OCI-M1 (cell line): Measurements from ENCODE around the gene CROCC2.

Experiments used
- DNase-seq: peaks from one replicate; lab custom pipeline; 2025; lab: John Stamatoyannopoulos, UW

Gene CROCC2

DNA sequence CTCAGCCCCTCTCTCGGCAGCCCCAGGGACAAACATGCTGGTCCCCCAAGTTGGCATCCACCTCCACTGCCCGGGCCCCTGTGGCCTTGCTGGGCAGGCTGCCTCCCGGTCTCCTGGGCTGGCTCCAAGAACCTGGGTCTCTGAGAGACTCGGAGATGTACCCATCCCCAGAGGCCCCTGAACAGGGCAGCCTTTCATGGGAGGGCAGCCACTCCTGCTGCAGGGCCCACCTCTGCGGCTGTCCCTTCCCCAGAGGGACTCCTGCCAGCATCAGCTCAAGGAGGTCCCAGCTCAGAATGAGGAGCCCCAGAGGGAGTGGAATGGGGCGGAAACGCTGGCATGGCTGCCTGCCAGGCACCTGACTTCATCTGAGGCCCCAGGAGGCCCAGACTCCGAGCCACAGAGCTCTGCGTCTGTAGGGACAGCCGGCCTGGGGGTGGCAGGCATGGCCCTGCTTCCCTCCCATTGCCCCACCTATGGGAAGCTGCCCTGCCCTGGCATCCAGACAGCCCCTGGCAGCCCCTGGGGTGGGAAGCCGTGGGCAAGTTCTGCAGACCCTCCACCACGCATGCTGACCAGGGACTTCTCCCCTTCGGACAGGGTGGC, 857 bp upstream of the CROCC2 start:
- no peak for DNase-seq

DNA sequence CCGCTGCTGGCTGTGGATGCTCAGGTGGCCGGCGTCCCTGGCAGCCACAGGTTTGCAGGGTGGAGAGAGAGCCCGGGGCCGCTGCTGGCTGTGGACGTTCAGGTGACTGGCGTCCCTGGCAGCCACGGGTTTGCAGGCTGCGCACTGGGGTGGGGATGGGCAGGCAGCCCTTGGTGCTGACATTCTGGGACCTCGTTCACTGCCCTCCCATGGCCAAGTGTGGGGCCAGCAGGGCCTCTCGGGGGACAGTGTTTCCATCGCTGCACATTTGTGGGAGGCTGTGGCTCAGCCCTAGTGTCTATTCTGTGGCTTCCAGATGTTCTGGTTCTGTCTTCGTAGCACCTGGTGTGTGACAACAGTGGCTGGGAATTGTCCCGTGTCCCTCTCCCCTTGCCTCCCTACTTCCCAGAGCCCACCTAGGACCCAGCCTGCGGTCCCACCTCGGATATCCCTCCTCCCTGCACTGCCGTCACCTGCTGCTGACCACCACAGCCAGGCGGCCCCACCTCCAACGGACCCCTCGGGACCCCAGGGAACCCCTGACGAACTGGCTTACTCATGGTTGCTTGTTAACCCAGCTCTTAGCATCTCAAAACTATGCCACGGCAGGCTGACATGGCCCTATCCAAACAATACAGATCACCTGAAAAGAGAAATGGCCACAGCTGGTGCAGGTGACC, 915 bp downstream of the CROCC2 start:
- no peak for DNase-seq

DNA sequence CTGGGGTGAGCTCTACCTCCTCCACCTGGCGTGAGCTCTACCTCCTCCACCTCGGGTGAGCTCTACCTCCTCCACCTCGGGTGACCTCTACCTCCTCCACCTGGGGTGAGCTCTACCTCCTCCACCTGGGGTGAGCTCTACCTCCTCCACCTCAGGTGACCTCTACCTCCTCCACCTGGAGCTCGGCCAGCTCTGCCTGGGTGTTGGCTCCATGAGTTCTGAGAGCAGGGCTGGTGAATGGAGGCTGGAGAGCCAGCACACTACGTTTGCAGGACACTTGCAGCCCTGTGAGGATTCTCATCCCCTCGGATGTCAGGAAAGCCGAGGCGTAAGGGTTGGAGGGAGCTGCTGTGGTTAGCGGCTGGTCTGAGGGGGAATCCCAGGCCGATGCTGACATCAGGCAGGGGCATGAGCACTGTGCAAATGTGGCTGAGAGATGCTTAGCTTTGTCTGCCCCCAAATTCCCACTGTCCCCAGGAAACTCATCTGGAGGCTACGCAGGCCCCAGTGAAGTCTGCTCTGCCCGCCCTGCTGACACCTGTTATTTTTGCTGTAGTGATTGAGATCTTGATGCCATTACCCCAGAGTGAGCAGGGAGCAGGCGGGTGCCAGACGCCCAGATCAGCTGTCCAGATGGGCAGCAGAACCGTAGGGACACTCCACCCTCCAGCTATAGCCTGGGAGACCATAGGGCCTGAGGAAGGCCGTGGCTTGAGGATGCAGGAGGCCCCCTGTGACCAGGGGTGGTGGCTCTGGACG, 3.3 kb downstream of the CROCC2 start:
- DNase-seq: no peak

DNA sequence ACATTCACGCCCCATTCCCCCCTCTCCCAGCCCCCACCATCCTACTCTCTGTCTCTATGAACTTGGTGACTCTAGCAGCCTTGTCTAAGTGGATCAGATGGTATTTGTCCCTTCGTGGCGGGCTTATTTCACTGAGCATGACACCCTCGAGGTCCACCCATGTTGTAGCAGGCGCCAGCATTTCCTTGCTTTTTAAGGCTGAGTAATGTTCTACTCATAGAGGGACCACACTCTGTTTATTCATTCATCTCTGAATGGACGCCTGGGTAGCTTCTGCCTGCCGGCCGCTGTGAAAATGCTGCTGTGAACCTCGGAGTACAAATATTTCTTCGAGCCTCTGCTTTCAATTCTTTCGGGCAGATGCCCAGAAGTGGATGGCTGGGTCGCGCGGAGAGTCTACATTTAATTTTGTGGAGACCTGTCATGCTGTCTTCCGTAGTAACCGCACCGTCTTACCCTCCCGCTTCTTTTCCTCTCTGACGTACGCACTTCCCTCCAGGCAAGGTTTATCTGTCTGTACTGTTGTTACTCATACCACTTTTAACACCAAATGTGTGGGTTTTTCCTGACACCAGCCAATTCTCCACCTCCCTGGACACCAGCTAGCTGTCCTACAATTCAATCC, 5.6 kb downstream of the CROCC2 start:
- DNase-seq: peak; percentile 1

DNA sequence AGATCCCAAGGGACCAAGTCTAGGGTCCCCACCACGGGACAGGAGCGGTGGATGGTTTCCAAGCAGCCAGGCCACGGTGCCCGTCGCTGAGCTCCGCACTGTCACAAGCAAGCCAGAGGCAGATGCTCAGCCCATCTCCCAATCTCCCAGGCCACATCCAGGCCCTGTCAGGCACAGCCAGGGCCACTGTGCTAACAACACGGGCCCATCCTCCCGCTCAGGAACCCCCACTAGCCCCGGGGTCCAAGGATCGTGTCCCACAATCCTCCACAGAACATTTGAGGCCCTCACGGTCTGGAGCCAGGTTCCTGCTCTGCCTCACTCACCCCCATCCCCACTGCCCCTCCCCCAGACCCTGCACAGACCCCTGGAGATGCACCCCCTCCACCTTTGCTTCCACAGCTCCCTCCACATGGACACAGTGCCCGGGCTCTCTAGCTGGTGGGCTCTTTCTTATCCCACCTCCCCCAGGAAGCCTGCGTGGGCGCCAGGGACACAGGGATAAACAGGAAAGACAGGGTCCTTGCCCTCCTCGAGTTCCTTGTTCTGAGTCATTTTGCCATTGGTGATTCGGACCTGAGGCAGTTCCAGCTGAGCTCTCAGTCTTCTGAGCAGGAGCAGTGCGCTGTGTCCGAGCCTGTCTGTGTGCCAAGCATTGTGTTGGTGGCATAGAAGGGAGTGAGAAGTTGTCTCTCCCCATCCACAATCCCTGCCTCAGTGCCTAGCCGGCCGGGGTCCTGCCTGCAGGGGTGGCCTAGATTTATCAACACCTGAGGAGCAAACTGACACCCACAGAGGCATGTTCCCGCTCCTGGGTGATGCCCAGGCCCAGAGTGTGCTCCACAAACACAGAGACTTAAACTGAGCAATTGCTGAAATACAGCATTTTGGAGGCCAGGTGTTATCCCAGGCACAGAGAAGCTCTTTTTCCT, 7.0 kb downstream of the CROCC2 start:
- no peak for DNase-seq

DNA sequence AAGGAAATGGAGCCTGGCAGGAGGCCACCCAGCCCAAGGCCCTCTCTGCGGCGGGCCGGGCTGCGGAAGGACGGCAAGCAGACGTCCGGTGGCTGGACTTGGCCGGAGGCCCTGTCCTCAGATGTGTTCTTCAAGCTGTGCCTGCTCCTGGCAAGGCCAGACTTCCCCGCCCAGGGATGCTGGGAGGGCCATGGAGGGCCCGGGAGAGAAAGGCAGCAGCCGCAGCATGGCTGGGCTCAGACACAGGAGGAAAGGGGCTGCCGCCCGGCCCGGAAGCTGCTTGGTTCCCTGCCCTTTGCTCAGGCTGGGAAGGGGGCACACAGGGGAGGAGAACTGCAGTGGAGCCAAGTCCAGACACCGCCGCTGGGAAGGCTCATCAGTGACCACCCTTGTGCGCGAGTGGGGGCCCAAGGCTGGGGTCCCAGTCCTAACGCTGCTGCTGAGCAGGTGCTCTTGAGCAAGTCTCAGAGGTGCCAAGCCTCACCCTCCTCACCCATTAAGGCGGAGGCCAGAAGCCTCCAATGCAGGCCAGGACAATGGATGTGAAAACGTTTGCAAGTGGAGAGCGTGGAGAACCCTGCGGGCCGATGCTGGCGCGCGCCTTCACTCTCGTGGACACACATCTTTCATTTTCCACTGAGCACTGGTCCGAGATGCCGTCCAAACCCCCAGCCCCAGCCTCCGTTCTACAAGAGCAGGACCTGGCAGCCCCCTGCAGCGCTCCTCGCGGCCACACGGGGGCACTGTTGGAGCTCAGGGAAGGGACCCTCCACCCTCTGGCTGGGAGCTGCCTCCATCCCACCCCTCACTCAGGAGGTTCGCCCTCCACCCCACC, 7.9 kb downstream of the CROCC2 start:
- peak; percentile 64 for DNase-seq

DNA sequence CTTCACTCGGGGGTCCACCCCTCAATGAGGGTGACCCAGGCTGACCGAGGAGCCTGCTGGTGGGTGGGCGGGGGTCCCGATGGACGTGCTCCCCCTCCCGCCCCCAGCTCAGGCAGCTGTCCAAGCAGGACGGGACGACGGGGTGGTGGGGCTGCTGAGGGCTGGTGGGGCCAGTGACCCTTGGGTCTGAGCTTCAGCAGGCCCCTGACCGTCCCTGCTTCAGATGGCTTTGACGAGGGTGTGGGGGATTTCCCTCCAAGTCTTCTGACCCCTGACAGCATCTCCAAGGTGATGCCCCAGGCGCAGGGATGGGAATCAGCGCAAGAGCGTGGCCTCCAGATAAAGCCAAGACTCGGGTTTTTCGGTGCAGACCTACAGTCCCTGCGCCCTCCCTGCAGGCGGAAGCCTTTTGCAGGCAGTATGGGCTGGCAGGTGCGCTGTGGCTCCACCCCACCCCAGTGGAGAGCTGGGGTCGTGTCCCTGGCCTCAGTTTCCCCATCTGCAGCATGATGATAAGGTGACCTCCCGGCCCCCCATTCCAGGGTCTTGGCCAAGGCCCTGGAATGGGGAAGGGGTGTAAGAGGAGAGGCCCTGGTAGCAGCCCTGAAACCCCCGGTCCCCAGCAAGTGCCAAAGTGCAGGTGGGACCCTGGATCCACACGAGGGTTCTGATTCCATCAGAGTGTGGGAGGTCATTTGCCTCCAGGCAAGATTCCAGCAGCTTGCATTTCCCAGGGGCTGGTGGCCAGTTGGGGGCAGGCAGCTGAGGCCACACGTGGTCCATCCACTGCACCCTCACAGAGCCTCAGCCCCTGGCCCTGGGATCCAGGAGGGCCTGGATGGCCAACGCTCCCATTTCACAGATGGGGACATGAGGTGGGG, 8.7 kb downstream of the CROCC2 start:
- DNase-seq: no peak

DNA sequence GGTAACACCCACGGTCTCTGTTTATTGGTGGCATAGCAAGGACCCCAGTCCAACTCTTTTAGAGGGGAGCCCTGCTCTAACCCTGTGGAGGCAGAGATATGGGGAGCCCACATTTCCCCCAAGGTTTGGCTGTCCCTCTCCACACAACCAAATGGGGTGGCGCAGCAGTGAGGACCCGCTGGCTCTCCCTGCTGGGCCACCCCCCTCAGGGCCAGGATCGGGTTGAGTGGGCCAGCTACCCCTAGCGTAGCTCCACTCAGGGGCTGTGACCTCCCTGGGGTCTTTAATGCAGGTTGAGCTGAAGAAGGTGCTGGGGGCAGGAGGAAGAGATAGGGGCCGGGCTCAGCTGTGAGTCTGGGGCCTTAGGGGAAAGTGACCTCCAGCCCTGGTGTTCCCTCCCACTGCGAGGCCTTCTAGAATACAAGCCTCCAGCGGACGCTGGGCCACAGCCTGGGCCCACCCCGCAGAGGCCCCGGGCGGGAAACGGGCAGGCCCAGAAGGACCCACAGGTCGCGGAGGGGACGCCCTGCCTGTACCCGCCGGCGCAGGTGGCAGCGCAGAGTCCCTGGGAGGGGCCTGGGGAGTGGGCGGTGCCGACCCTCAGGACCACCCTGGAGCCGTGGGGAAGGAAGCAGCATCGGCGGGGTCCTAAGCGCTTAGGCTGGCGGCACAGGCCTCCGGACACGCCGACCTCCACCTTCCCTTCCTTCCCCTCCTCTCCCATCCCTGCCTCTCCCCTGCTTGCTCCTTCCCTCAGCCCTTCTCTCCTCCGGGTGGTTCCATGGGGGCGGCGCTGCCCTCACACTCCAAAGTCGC, 9.6 kb downstream of the CROCC2 start:
- no peak for DNase-seq

DNA sequence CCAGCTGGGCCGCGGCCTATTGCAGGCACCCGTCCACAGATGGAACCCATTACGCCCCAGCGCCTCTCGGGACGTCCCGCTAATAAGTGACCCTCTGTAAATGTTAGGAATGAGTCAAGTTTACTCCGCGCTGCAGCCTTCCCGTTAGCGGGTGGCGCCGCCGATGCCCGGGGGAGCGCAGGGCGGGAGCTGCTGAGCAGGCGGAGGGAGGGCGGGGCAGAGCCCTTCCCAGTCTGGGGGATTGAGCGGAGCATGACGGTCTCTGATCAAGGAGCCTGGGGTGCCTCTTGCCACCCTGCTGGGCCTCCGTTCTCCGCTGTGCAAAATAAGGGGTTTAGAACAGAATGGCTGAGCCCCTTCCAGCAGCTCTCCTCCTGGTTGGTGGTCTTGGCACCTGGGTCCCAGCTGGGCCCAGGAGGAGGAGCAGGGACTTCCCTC, 10.5 kb downstream of the CROCC2 start:
- DNase-seq: no peak

DNA sequence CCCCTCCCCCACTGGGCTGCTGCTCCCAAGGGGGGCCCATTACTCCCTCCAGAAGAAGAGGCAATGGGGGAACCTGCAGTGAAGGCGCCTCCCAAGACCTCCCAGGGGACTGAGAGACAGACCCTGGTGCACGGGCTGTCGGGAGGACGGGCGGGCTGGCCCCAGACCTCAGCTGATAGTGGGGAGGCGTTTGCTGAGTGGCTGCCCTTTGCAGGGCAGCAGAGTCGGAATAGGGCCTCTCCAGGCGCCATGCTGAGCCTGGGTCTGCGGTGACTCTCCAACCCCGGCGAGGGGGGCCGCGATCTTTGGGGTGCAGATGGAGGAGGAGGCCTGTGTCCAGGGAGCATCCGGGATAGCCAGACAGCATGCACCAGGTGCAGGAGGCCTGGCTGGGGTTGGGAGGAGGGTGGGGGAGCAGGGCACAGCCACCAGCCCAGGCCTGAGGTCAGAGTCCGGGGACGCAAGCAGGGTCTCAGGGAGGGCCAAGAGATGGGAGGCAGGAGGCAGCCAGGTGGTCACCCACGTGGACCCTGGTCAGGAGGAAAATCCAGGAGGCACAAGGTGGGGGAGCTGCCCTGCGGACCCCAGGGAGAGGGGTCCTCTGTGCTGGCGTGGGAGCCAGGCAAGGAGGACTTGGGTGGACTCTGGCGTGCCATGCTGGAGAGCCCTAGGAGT, 11.0 kb downstream of the CROCC2 start:
- no peak for DNase-seq

DNA sequence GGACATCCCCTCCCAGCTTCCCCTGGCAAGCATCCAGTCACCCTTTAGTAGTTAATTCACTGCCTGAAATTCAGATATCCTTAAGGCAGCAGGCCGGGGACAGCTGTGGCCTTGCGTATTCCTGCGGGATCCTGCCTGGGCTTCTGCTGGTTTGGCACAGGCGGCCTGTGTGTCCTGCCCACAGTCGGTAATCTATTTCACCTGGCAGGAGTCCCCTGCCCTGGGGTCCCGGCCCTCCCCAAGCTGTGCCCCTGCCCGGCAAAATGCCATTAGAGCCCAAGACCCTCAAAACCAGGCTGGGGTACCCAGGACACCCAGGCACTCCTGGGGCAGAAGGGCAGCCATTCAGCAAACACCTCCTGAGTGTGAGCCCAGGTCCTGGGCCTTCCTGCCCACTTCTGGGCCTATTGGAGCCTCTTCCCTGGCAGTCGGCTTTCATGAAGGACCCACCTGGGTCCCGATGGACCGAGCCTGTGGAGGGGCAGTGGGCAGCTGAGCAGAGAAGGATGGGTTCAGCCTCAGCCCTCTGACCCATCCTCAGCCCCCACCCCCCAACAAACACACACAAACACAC, 11.6 kb downstream of the CROCC2 start:
- no peak for DNase-seq

DNA sequence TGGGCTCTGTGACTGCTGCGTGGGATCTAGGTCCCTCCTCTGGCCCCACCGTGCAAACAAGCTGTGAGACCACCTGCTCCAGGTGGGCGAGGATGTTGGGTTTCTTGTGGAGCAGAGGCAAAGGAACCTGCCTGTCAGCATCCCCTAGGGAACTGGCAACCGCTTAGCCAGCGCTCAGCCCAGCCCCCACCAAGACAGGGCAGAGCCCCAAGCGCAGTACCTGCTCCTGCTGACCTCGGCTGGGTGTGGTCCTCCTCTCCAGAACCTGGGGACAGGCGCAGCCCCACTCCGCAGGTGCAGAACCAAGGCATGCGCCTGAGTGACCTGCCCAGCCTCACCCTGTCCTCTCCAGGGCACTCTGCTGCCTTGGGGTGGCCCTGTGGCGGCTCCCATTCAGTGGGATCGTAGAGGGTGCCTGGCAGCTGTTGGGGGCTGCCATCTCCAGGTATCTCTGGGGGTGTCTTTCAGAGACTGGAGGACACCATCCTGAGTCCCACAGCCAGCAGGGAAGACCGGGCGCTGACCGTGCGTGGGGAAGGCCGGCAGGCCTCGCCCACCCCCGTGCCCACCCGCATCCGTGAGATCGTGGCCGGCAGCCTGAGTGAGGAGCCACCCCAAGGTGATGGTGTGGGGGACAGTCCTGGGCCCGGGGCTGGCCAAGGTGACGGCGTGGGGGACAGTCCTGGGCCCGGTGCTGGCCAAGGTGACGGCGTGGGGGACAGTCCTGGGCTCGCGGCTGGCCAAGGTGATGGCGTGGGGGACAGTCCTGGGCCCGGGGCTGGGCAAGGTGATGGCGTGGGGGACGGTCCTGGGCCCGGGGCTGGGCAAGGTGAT, 12.3 kb downstream of the CROCC2 start:
- no peak for DNase-seq

DNA sequence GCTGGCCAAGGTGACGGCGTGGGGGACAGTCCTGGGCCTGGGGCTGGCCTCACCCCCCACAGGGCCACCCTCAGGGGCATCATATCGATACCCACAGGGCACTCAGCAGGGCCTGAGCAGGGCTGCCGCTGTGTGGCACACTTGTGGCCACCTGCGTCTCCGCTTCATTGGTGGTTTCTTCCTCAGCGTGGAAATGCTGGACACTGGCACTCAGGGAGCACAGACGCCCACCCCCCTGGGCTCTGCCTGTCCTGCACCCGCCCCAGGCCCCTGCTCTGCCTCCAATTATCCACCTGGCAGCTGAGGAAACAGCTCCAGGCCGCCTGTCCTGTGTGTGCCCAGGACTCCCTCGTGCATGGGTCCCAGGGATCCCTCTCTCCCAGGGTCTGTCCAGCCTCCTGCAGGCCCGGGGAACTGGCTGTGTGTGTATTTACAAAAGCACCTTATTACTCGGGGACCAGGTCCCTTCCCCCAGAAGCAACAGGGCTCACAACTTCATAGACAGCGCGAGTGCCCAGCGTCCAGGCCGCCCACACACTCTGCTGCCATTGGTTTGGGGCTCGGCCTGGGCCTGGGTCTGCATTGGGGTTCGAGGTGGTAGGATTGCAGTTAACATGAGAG, 13.1 kb downstream of the CROCC2 start:
- DNase-seq: no peak

DNA sequence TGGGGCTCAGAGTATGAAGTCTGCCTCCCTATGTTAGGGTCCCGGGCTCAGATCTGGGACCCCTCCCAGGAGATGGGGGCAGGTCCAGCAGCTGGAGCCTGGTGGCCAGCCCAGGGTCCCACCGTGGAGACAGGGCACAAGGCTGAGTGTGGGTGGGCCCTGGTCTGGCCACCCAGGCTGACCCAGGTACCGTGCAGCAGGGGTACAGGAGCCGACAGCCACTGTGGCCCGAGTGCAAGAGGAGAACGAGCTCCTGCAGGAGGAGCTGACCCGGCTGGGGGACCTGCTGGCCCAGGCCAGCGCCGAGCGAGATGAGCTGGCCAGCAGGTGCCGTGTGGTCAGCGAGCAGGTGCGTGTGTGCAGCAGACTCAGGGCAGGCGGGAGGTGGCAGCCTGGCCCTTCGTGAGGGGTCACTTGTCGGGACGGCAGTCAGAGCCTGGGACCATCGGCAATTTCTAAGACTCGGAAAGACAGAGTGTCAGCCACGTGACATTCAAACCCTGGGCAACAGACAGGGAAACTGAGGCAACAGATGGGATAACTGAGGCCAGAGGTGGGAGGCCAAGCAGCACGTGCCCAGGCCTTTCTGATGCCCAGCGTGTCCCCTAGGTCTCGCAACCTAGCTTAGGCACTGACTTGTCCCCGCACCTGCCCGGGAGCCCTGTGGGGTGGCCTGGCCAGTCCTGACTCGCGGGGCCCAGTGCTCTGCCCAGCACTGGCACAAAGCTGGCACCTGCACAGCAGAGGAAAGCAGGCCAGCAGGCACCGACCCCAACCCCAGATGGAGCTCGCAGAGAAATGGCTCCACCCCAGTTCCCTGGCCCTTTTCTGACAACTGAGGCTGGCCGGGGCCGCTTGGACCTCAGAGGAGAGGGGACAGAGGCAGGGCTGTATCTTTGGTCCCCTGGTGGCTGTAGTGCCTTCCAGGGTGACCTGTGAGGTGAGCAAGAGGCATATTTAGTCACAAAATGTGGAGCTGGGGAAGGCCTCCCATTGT, 13.9 kb downstream of the CROCC2 start:
- DNase-seq: no peak

DNA sequence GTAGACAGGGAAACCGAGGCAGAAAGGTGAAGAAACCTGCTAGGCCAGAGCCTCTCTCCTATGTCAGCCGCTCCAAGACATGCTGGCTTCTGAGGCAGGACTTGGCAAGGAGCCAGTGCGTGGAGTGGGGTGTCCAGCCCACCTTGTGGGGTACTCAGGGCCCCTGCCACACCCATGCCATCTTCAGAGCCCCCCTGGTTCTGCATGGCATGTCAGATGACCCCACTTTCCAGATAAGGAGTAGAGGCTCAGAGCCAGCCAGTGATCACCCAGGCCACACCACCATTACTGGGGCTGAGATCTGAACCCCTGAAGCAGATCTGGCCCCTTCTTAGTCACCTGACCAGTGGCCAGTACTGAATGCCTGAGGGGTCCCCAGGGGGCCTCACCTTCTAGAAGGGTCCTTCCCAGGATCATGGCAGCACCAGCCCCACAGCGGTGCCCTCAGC, 14.7 kb downstream of the CROCC2 start:
- no peak for DNase-seq
